ENCODE measurements around the gene SF3A1.

DNA sequence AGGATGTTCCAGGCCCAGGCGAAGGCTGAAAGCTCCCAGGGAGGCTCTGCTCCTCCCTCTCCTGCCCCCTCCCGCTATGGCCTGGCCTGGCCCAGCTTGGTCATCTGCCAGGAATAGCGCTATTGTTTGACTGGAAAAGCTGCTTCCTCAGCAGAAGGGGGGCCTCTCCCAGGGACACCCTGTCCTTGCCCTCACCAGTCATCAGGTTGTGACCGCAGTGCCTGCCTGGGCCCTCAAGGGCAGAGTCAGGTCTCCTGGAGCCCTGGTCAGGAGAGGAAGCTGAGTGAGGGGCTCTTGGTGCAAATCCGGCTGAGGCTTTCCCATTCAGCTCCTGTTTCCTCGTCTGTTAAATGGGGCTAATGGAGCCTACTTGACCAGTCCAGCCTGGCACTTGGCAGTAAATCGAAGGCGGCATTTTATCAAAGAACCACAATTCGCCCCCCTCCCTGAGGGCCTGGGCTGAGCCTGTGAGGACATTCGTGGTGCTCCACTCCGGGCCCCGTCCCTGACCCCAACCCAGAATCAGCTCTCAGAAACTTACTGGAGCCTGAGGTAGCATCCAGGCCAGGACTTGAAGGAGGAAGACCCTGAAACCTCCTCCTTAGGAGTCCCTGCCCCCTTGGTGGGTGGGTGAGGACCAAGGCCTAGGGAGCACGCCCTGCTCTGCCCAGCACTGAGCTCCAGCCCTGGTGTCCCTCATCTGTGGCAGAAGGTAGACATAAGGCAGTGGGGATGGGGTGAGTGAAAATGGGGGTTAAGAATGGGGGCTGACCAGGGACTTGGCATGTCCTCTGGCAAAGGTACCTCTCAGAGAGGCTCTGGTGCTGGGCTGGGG lies 65.4 kb downstream of the SF3A1 start:
- TF ChIP-seq, protein P1, sequence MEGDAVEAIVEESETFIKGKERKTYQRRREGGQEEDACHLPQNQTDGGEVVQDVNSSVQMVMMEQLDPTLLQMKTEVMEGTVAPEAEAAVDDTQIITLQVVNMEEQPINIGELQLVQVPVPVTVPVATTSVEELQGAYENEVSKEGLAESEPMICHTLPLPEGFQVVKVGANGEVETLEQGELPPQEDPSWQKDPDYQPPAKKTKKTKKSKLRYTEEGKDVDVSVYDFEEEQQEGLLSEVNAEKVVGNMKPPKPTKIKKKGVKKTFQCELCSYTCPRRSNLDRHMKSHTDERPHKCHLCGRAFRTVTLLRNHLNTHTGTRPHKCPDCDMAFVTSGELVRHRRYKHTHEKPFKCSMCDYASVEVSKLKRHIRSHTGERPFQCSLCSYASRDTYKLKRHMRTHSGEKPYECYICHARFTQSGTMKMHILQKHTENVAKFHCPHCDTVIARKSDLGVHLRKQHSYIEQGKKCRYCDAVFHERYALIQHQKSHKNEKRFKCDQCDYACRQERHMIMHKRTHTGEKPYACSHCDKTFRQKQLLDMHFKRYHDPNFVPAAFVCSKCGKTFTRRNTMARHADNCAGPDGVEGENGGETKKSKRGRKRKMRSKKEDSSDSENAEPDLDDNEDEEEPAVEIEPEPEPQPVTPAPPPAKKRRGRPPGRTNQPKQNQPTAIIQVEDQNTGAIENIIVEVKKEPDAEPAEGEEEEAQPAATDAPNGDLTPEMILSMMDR (IDR thresholded peaks at IDR 0.05; ENCODE audit: extremely low read depth in 1 of 2, insufficient read depth in 1 of 2, low read depth in 1 of 2, low read length in 2 of 2): no peak
- TF ChIP-seq EZH2 (IDR thresholded peaks at IDR 0.05; ENCODE audit: borderline replicate concordance, low read depth, low read length, severe bottlenecking) (no peak), POLR2AphosphoS5 (IDR thresholded peaks at IDR 0.05; ENCODE audit: insufficient read depth, low read depth, low read length) (peak; percentile 86), POLR2A (IDR thresholded peaks at IDR 0.05; ENCODE audit: low read depth, low read length) (peak; percentile 32), JUN (IDR thresholded peaks at IDR 0.05; ENCODE audit: borderline replicate concordance, insufficient read depth, insufficient read length, low read depth) (no peak), MYC (IDR thresholded peaks at IDR 0.05; ENCODE audit: low read depth, low read length) (no peak), FOS (IDR thresholded peaks at IDR 0.05; ENCODE audit: borderline replicate concordance, insufficient read depth, low read length) (no peak)
- TF ChIP-seq, protein P2, sequence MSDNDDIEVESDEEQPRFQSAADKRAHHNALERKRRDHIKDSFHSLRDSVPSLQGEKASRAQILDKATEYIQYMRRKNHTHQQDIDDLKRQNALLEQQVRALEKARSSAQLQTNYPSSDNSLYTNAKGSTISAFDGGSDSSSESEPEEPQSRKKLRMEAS (IDR thresholded peaks at IDR 0.05; ENCODE audit: insufficient read depth, insufficient read length): no peak
